Osteoblast (primary cell): ENCODE measurements around the gene MAVS. TPM values are rescaled to one million over a fixed set of nuclear protein-coding genes. Genes with fewer than 3 reads are reported as not detected.
"Not testable (repeated sequence)": the region's sequence is repeated elsewhere in the genome, so short reads cannot be mapped to it uniquely, and the experiment has no call there.

Experiments
- DNase-seq: peaks from one replicate; pipeline ENCODE4 v3.0.0; 2011; ENCODE audit warnings: low spot score, mixed read lengths; ENCODE audit not compliant: insufficient read length; ENCODE audit errors: missing footprints
- H2AFZ ChIP-seq: 2 replicates; pipeline ENCODE4 v1.6.0; 2011; ENCODE audit warnings: mild to moderate bottlenecking, low read length
- H3K27ac ChIP-seq: 2 replicates; pipeline ENCODE4 v1.5.1; 2011; ENCODE audit warnings: mild to moderate bottlenecking, low read depth, low read length, moderate library complexity
- H3K27me3 ChIP-seq: 2 replicates; pipeline ENCODE4 v1.6.0; 2012; ENCODE audit warnings: mild to moderate bottlenecking, control low read depth, inconsistent platforms, low read length, moderate library complexity; ENCODE audit not compliant: insufficient read depth
- H3K36me3 ChIP-seq: 2 replicates; pipeline ENCODE4 v1.5.1; 2011; ENCODE audit warnings: mild to moderate bottlenecking, low read length, control low read depth, moderate library complexity; ENCODE audit not compliant: insufficient read depth
- H3K4me1 ChIP-seq: 2 replicates; pipeline ENCODE4 v1.5.1; 2011; ENCODE audit warnings: mild to moderate bottlenecking, low read length, control low read depth, moderate library complexity; ENCODE audit not compliant: insufficient read depth
- H3K4me2 ChIP-seq: 2 replicates; pipeline ENCODE4 v1.6.0; 2011; ENCODE audit warnings: mild to moderate bottlenecking, low read length; ENCODE audit not compliant: insufficient read depth
- H3K4me3 ChIP-seq: fragments of 200-600 bp; sonication (generic); 3 replicates; pipeline ENCODE4 v1.5.1; 2012; ENCODE audit warnings: mild to moderate bottlenecking, low read length, inconsistent platforms; ENCODE audit not compliant: insufficient read depth
- H3K79me2 ChIP-seq: 2 replicates; pipeline ENCODE4 v1.6.0; 2012; ENCODE audit warnings: mild to moderate bottlenecking, low read length, control low read depth, inconsistent platforms; ENCODE audit not compliant: insufficient read depth
- H3K9me3 ChIP-seq: 2 replicates; pipeline ENCODE4 v1.5.1; 2011; ENCODE audit warnings: low read depth, low read length, control low read depth
- H4K20me1 ChIP-seq: 2 replicates; pipeline ENCODE4 v1.6.0; 2012; ENCODE audit warnings: mild to moderate bottlenecking, low read length, control low read depth; ENCODE audit not compliant: insufficient read depth
- total RNA-seq: library from RNA; depleted of rRNA; stranded (reverse); fragments of >200 nt; gene quantifications from 2 replicates; pipeline ENCODE4 v1.2.3, GENCODE V29; 2012
- TF ChIP-seq, protein P1 (sequence below): IDR thresholded peaks from 2 replicates; pipeline ENCODE4 v1.5.1; 2011; ENCODE audit warnings: mild to moderate bottlenecking, low read depth, low read length, moderate library complexity; ENCODE audit errors: extremely low read depth

MAVS gene
- total RNA-seq, 1 donor = 32.2 TPM

DNA sequence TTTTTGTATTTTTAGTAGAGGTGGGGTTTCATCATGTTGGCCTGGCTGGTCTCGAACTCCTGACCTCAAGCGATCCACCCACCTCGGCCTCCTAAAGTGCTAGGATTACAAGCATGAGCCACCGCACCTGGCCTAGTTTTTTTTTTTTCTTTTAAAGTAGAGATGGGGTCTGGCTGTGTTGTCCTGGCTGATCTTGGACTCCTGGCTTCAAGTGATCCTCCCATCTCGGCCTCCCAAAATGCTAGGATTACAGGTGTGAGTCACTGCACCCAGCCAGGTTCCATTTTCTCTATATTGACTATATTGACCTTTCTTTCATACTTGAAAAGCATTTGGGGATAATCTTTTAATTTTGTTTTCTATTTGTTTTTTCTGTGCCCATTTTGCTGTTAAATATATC, 55.8 kb downstream of the MAVS start:
- no peak overlapping the region for H3K27ac ChIP-seq
- no peak overlapping the region for H2AFZ ChIP-seq
- no peak overlapping the region for H3K4me2 ChIP-seq
- peaks cover 79% of the 10 kb centered on the region for H4K20me1 ChIP-seq
- H3K27me3 ChIP-seq = no peaks in the 10 kb centered on the region
- no peak for DNase-seq
- H3K4me1 ChIP-seq = peaks cover 47% of the 10 kb centered on the region
- TF ChIP-seq, protein P1, sequence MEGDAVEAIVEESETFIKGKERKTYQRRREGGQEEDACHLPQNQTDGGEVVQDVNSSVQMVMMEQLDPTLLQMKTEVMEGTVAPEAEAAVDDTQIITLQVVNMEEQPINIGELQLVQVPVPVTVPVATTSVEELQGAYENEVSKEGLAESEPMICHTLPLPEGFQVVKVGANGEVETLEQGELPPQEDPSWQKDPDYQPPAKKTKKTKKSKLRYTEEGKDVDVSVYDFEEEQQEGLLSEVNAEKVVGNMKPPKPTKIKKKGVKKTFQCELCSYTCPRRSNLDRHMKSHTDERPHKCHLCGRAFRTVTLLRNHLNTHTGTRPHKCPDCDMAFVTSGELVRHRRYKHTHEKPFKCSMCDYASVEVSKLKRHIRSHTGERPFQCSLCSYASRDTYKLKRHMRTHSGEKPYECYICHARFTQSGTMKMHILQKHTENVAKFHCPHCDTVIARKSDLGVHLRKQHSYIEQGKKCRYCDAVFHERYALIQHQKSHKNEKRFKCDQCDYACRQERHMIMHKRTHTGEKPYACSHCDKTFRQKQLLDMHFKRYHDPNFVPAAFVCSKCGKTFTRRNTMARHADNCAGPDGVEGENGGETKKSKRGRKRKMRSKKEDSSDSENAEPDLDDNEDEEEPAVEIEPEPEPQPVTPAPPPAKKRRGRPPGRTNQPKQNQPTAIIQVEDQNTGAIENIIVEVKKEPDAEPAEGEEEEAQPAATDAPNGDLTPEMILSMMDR = no peak
- peaks cover under 1% of the 10 kb centered on the region for H3K36me3 ChIP-seq
- no peak overlapping the region for H3K4me3 ChIP-seq
- H3K9me3 ChIP-seq = no peaks in the 10 kb centered on the region
- peaks cover 99% of the 10 kb centered on the region for H3K79me2 ChIP-seq

DNA sequence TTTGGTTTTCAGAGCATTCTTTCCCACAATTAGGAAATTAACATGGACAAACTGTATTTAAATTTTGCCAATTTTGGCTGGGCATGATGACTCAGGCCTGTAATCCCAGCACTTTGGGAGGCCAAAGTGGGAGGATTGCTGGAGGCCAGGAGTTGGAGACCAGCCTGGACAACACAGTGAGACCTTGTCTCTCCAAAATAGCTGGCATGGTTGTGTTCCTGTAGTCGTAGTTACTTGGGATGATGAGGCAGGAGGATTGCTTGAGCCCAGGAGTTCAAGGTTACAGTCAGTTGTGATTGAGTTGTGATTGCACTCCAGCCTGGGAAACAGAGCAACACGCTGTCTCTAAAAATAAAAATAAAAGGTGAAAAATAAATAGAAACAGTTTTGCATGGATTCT, 57.6 kb downstream of the MAVS start:
- peaks cover 45% of the 10 kb centered on the region for H3K4me1 ChIP-seq
- H3K9me3 ChIP-seq = no peaks in the 10 kb centered on the region
- no peak overlapping the region for H2AFZ ChIP-seq
- peaks cover 76% of the 10 kb centered on the region for H4K20me1 ChIP-seq
- no peaks in the 10 kb centered on the region for H3K27me3 ChIP-seq
- peaks cover 16% of the 10 kb centered on the region for H3K36me3 ChIP-seq
- H3K4me2 ChIP-seq = no peak overlapping the region
- TF ChIP-seq, protein P1 = no peak
- DNase-seq = no peak
- no peak overlapping the region for H3K4me3 ChIP-seq
- H3K79me2 ChIP-seq = peaks cover 99% of the 10 kb centered on the region
- H3K27ac ChIP-seq = no peak overlapping the region

DNA sequence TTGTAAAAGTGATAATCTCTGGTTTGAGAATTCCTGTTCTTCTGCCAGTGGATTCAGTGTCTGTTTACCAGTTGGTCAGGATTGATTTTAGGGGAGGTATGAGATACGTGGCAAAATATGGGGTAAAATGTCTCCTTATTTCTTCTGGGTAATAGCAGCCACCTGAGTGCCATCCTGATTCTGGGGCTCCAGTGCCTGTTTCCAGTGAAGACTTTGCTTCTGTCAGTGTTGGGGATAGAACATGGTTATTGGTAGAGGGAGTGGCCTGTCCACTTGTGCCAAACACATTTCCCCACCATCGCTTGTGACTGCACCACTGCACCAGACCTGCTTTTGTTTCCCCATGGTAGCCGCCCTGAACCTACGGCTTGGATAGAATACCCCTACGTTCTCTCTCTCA, 58.2 kb downstream of the MAVS start:
- H3K27ac ChIP-seq = peak overlapping the region; percentile 55
- H3K79me2 ChIP-seq = peaks cover 100% of the 10 kb centered on the region
- no peak for DNase-seq
- peaks cover 41% of the 10 kb centered on the region for H3K4me1 ChIP-seq
- no peak overlapping the region for H2AFZ ChIP-seq
- no peaks in the 10 kb centered on the region for H3K27me3 ChIP-seq
- no peak overlapping the region for H3K4me2 ChIP-seq
- no peaks in the 10 kb centered on the region for H3K9me3 ChIP-seq
- peaks cover 22% of the 10 kb centered on the region for H3K36me3 ChIP-seq
- peaks cover 79% of the 10 kb centered on the region for H4K20me1 ChIP-seq
- no peak overlapping the region for H3K4me3 ChIP-seq
- TF ChIP-seq, protein P1 = no peak

DNA sequence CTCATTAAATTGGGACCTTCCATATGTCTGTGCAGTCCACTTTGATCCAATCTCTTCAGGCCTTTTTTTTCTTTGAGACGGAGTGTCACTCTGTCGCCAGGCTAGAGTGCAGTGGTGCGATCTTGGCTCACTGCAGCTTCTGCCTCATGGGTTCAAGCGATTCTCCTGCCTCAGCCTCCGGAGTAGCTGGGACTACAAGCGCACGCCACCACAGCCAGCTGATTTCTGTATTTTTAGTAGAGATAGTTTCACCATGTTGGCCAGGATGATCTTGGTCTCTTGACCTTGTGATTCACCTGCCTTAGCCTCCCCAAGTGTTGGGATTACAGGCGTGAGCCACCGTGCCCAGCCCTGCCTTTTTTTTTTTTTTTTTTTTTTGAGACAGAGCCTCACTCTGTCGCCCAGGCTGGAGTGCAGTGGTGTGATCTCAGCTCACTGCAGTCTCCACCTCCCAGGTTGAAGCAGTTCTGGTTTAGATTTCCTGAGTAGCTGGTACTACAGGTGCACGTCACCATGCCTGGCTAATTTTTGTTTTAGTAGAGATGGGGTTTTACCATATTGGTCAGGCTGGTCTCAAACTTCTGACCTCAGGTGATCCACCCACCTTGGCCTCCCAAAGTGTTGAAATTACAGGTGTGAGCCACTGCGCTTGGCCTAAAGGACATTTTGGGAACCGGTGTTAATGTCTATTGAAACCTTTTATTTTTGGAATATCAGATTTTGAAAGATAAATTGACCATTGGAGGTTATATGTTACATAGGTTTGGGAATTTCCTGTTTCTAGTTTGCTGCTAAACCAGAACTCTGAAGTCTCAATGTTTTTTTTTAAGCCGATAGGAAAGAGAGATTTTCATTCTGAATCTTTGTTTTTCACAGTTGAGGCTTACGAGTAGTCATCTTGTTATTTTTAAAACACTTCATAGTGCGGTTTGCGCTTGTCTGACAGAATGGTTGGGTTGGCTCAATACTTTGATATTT, 60.4 kb downstream of the MAVS start:
- not testable (repeated sequence) for H3K9me3 ChIP-seq, DNase-seq, H3K4me3 ChIP-seq, H3K27me3 ChIP-seq, H2AFZ ChIP-seq
- Histone ChIP-seq H3K4me2 (peak overlapping the region; percentile 60), H4K20me1 (peaks cover 74% of the 10 kb centered on the region), H3K79me2 (peaks cover 100% of the 10 kb centered on the region), H3K4me1 (peaks cover 22% of the 10 kb centered on the region), H3K27ac (peak overlapping the region; percentile 59), H3K36me3 (peaks cover 43% of the 10 kb centered on the region)
